Occipital lobe (tissue), 2 donors: ENCODE measurements around the gene CWH43. TPM values are rescaled to one million over a fixed set of nuclear protein-coding genes. Genes with fewer than 3 reads are reported as not detected.
"Not testable (repeated sequence)": the region's sequence is repeated elsewhere in the genome, so short reads cannot be mapped to it uniquely, and the experiment has no call there.

ENCODE experiments used
- DNase-seq: peaks from one replicate; lab custom pipeline; 2025; lab: John Stamatoyannopoulos, UW
- total RNA-seq: library from RNA; depleted of rRNA; stranded (reverse); fragments of >200 nt; gene quantifications from one replicate; pipeline ENCODE4 v1.2.3, GENCODE V29; 2014

CWH43 gene
- not detected for total RNA-seq

DNA sequence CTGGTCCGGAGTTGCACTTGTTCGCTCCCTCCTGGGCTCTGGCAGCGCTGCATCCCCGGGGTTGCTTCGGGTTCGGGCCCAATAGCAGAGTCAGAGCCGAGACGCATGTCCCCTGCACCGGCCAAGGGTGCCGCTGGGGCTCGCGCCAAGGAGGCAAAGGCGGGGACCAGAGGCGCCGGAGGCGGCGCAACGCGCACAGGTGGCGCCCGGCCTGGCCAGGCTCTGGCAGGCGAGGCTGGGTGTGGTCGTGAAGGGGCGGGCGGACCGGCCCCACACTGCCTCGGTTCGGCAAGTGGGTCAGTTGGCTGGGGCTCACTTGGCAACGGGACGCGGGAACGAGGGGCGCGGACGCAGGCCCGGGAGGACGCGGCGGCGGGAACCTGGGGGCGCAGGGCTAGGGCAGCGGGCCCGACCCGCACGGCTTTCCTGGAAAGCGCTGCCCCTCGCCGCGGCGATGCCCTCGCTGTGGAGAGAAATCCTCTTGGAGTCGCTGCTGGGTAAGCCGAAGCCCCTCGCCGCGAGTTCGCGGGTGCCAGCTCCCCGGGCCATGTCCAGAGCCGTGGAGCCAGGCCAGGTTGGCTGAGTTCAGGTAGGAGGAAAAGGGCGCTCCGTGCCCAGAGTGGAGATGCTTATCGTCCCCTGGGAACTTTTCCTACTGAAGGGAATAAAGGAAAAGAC is at the start of gene CWH43:
Gene CWH43, plus strand, starts transcription at position 300 of the 678 bp plus-strand sequence. Its CDS starts 155 bp downstream, at position 455.
- DNase-seq = no peak

DNA sequence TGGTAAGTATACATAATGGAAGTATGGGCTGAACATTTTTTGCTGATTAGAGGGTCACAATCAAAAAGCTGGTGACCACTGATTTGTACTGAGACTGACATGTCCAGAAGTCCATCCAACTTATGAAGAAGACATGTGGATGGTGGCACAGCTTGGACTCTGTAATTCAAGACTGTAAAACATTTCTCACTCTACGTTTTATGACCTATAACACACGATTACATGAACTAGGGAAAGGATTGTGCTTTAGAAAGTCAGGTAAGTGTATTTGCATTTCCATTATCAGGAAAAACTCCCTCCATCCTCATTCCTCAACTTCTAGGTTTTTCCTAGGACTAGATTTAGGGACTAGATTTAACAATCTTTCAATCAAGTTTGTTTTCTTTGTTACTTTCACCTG is 49.0 kb upstream of the CWH43 start:
- no peak for DNase-seq

DNA sequence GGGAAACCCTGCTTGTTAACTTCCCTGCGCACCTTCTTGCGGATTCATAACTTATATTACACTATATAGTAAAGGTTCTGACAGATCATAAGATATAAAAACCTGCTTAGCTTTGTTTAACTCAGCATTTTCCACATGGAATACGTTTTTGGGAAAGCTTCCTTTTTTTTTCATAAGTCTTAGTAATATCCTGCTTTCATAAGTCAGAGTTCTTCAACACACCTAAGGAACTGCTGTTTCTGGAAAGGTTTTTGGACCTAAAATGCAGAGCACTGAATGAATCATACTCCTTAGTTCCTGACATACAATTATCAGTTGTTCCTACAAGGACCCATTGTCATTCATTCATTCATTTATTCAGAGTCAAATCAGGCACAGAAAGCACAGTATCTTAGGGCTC is 47.2 kb upstream of the CWH43 start:
- no peak for DNase-seq

DNA sequence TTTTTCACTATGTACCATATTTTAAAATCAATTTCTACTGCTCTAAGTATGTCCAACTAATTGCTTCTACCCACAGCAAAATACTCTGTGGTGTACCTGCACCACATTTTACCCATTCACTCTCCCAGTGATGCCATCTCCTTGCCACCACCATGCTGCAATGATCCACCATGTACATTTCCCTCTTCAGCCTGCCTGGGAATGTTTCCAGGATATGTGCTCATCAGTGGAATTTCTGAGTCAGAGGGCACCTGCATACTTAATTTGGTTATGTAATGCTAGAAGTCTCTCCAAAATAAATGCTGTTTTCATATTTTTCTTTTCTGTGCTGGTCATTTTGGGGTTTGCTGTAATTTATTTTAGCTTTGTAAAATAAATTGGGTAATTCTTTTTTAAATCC is 46.3 kb upstream of the CWH43 start:
- DNase-seq = no peak

DNA sequence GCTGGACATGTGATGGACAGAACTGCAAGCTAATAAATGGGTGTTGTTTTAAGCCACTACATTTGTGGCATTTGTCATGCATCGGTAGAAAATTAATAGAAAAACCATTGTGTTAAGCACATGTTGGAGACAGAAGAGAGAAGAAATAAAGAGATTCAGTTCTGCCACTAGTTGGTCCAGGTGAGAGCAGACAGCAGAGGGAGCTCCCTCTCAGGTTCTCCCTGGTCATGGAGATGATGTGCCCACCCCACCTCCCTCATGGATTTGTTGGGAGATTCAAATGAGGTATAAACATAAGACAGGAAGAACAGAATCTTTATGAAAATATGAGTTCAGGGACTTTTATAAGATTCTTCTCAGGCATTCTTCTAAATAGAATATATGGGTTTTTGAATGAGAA is 42.7 kb upstream of the CWH43 start:
- DNase-seq = no peak

DNA sequence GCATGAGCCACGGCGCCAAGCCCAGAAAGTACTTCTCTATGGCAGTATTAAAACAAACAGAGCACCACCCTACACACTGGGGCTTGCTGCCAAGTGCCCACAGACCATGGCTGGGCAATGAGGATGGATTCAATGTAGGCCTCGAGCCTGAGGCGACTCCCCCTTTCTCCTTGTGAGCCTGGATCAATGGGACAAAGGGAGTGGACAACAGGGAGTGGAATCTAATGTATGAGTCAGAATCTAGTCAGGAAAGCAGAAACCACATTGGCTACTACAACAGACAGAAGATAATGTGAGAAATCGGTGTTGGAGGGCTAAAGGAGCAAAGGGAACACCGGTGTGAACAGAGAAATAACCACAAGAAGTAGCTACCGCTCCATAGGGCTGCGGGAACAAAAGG is 41.8 kb upstream of the CWH43 start:
- no peak for DNase-seq

DNA sequence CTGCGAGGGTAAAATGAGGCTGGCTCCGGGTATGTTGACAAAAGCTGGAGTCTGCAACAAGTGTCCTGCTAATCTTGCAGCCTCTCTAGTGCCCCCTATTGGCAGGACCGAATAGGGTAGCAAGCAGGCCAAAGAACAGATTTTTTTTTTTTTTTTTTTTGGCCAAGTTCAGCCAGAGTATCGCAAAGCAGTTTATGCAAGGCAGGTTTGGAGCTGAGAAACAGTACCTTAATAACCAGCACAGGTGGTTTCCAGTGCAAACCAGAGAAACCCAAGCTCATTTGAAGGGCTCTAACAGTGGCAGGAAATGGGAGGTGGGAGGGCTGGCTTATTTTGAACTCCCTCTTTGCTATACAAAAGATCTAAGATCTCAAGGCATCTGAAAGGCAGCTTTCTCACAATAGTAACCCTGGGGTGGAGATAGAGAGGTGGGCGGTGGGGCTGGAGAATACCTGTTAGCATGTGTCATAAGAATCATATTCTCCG is 41.3 kb upstream of the CWH43 start:
- DNase-seq = no peak

DNA sequence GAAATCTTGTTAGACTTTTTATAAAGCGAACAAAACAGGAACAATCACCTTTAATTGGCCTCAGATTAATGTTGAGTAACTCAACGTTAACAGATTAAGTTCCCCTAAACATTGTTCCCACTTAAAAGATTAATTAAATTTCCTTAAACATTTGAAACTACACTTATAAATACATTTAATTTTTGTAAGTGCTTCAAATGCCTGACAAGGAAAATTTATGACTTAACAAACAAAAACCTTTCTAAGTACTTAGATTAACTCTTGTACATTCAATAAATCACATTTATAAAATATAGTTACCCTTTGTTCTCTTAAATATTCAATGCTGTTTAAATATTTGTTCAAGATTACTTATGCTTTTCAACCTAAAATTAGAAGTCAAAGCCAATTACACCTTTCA is 40.1 kb upstream of the CWH43 start:
- DNase-seq = no peak

DNA sequence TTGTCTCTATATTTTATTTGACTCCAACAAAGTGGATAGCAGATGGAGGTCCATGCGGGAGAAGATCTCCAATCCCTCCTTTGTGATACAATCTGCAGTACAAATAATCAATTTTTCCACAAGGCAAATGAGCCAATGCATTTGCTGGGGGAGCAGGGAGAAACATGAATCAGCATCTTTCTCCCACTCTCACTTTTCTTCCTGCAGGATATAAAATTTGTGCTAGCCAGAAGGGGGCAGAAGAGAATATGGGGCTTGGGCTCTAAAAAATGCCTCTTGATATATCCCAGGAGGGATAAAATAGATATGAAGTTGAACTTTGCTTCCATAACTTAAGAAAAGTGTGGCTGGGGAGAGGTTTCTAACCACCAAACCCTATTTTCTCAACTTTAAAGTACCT is 38.3 kb upstream of the CWH43 start:
- DNase-seq = no peak

DNA sequence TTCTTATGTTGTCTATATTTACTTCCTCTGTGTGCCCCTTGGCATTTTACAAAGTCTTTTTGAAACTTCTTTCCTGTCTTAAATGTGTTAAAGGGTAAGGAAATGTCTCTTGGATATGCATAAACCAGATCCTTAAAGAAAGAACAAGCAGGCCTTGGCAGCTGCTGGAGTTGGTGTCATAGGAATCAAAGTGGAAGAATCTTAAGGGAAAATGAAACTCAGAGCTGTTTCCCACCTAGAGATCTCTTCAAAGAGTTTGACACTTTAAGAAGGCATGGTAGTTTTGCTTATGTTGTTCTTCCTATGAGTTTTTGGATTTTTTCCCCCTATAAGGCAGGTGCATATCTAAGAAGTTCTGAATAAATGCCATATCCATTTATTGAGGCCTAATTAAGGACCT is 37.0 kb upstream of the CWH43 start:
- no peak for DNase-seq

DNA sequence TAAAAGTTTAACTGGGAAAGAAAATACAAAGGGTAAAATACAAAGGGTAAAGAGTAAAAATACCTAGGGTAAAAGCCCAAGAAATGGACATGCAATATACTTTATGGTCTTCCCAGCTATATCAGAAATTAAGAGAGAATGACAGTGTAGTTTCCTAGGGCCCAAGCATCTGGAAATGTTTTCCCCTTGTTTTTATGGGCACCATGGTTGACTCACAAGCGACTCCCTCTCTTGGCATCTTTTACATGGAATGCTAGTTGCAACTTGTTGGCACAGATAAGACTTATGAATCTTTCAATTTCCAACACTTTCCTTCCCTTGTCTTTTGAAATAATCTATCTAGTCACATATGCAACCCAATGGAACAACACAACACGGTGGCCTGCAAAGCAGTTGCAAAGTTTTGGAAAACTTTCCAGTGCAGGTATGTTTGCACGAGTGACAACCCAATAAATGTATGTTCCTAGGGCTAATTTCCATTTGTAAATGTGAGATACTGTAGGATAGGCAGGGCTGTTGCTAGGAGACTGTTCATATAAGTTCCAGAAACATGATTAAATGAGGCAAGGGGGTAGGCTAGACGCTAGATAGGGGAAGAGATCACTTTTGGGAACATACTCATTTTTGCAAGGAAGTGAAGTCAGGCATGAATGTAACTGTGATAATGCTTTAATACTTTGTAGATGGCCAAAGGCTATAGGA is 36.4 kb upstream of the CWH43 start:
- DNase-seq = no peak

DNA sequence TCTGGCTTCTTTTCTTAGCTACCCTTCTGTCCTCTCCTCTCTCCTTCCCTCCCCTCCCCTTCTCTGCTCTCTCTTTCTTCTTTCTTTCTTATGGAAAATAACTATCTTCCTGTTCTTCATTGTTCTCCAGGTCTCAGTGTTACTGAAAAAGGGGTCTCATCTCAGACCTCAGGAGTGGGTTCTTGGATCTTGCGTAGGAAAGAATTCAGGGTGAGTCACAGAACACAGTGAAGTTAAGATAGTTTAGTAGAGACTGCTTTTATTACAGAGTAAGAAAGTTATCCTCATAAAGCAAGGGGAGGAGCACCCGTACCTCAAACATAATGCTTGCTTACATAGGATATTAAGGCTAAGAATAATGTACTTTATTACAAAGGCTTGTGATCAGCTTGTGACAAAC is 31.8 kb upstream of the CWH43 start:
- DNase-seq = no peak

DNA sequence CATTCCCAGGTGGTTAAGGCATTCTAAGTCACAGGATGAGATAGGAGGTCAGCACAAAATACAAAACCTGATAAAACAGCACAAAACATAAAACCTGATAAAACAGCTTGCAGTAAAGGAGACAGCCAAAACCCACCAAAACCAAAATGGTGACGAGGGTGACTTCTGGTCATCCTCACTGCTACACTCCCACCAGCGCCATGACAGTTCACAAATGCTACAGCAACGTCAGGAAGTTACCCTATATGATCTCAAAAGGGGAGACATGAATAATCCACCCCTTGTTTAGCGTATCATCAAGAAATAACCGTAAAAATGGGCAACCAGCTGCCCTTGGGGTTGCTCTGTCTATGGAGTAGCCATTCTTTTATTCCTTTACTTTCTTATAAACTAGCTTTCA is 28.7 kb upstream of the CWH43 start:
- not testable (repeated sequence) for DNase-seq

DNA sequence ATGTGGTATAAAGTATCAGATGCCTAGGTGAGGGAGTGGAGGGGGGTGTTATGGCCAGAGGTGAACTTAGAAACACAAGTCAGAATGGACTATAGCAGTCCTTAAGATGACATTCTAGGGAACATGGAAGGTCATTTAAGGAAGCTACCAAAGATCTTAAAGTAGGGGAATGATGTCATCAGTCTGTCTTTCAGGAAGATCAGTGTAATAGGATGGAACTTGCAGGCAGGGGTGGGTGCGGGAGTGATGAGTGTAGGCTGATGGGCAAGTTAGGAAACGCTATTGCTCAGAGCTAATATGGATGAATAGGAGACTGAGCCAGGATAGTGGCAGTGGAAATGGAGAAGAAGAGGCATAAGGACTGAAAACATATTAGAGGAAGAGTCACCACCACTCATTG is 27.5 kb upstream of the CWH43 start:
- DNase-seq = no peak

DNA sequence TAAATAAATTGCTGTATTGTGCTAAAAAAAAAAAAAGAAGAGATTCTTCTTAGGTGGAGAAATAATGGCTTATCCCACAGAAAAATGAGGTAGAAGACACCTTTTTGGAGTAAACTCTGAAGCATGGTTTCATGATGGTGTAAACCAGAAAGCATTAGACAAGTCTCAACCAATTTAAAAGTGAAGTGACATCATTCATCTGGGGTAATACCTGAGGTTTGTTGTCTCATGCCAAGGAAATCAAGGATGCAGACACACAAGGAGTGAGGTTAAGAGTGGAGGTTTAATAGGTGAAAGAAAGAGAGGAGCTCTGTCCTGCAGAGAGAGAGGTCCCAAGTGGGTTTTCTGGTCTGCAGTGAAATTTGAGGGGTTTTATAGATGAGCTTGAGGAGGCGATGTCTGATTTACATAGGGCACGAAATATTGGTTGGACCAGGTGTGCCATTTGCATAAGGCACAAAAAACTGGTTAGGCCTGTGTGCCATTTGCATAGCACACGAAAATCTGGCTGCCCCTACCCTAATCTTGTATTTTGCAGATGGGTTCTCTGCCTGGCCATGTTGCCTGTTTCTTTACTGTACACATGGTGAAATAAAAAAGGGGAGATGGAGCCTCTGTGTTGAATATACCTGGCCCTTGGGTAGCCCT is 25.0 kb upstream of the CWH43 start:
- no peak for DNase-seq

DNA sequence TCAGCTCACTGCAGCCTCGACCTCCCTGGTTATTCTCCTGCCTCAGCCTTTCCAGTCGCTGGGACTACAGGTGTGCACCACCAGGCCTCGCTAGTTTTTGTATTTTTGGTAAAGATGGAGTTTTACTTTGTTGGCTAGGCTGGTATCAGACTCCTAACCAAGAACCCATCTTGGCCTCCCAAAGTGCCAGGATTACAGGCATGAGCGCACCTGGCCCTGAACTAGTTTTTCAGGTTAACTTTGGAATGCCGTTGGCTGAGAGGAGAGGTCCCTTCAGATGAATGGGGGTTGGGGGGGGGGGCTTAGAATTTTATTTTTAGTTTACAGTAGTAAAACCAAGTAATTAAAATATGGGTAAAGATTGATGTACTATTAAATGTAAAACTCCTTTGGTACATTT is 23.4 kb upstream of the CWH43 start:
- no peak for DNase-seq

DNA sequence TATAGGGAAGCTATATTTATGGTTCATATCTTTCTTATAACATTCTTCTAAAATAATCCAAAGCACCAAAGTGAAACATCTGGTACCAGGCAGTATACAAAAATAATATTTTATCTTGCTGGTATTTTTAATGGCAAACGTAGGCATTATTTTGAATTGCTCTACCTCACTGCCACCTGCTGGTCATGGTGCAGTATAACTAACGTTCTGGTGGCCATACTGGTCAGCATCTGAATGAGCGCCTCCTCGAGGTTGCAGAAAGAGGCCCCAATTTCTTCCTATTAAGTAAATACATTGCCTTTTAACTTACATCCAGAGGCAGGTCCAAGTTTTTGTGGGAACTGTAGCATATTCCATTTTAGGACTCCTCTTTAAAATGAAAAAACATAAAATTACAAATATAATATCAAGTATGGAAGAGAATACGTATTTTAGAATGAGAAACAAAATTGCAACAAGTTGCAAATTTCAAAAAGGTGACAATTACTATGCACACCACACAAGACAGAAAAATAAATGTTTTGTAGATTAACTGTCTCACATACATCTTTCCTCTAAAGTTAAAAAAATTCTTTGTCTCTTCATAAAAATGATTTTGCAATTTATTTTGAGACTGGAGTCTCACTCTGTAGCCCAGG is 22.9 kb upstream of the CWH43 start:
- peak; percentile 17 for DNase-seq

DNA sequence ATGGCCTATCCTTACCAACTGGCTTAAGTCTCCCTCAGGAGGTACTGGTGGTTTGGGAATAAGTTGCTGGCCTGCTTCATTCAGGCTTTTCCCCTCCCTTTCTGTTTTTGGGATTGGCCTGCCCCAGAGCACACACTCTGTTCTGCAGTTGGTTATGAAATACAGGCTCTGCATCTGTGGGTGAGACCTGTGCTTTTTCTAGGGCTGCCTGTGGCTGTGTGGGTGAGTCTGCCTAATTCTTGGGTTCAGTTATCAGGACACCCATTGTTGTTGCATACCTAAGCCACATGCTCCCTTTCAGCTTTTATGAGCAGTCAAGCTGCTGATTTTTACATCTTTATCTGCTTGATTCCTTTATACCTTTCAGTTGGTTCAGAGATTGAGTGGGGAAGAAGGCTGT is 19.0 kb upstream of the CWH43 start:
- no peak for DNase-seq

DNA sequence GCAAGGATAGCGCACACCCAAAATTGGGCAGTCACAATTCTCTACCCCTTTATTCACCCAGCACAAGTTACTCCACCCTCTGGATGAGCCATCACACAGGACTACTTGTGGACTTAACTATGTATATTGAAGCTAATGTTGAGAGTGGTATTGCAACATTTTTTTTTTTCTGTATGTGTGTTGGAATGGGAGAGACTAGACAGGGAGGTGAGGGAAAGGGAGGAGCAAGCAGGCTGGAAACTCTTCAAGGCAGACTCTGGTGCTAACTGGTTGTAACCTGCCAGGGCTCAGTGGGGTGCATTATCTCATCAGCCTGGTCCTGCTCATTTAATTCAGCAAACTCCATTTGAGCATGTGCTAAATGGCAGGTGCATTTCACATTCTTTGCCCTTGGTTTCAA is 18.4 kb upstream of the CWH43 start:
- no peak for DNase-seq

DNA sequence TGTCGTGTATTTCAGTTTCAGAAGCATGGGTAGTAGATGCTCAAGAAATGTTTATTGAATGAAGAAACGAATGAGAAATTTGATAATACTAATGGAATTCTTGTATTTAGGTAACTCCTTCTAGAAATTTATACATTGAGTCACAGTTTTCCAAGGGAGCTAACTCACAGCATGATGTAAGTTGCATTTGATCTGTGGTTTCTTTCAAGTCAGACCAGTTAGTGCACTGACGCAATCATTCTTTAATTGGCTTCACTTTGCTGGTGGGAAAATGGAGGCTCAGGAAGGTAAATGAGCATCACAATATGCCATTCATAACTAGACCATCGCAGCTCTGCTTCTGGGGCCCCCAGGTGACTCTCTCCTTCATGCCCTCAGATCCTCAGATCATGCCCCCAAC is 17.3 kb upstream of the CWH43 start:
- no peak for DNase-seq

DNA sequence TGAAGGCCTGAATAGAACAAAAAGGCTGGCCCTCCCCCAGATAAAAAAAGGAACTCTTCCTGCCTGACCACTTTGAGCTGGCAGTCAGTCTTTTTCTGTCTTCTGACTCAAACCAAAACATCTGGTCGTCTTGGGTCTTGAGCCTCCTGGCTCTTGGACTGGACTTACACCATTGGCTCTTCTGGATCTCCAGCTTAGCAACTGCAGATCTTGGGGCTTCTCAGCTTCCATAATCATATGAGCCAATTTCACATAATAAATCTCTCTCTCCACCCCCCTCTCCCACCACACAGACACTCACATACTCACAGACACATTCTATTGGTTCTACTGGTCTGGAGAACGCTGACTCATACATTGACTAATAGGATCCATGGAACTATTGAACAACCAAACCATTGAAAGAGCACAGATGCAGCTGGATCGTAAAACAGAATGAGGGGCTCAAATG is 15.6 kb upstream of the CWH43 start:
- DNase-seq = no peak

DNA sequence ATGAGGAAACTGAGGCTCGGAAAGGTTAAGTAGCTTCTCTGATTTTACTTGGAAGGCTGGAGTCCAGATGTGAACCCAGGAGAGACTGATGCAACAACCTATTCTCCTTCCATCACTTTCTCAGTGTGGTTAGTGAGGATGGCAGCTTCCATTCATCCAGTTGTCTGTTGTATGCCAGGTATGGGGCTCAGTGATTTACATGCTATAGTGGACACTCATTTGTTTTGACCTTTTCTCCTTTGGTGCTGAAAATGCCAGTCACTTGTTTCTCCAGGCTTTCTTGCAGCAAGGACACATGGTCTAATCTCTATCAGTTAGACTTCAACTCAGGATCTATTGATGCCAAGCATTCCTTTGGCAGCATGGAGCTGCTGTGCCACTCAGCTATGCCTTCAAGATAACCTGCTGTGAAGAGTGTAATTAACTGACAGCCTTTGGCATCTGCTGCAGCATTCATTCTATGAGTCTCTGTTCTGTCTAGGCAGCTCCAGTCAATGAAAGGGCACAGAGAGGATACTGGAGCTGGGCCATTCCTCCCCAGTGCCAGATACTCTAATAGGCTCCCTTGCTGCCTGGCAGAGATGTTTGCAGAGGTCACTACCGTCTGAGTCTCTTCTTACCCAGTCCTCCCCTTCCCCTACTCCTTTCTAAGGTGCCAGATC is 11.0 kb upstream of the CWH43 start:
- no peak for DNase-seq
